ENCODE results near the gene SUPT4H1. TPM values are rescaled to one million over a fixed set of nuclear protein-coding genes. Genes with fewer than 3 reads are reported as not detected.

Gene SUPT4H1
- total and polyA plus RNA-seq, 9 of the 15 experiments (the other 6 are each of a cell fraction or from before 2014, with no cell fraction given), result 62.1 to 320 (median 117) TPM

- TF ChIP-seq NONO (IDR thresholded peaks at IDR 0.05; ENCODE audit: low read depth in 2 of 2, low read length in 1 of 2) (peak in 1 of 2 experiments; percentile 60; a peak in 2 of 4 replicates), CEBPB (tag; IDR thresholded peaks at IDR 0.05) (no peak), NFRKB (IDR thresholded peaks at IDR 0.05; ENCODE audit: low read depth) (peak; percentile 27; the same call in 1 of the 2 replicates), KLF6 (CRISPR knock-in tag; IDR thresholded peaks at IDR 0.05; ENCODE audit: borderline replicate concordance) (no peak), TSC22D4 (tag; IDR thresholded peaks at IDR 0.05) (no peak), ZNF655 (CRISPR knock-in tag; IDR thresholded peaks at IDR 0.05) (peak; percentile 59; the same call in 1 of the 2 replicates), ETV1 (tag; conservative IDR thresholded peaks at IDR 0.05; ENCODE audit: low read depth) (no peak; the same call in 1 of the 2 replicates), TCF7 (IDR thresholded peaks at IDR 0.05; ENCODE audit: borderline replicate concordance) (peak; percentile 82; the same call in 1 of the 2 replicates), CHD4 (IDR thresholded peaks at IDR 0.05; ENCODE audit: insufficient read depth, insufficient replicate concordance, low read depth, low read length, poor library complexity, severe bottlenecking) (no peak), KAT7 (CRISPR knock-in tag; IDR thresholded peaks at IDR 0.05; ENCODE audit: borderline replicate concordance) (no peak; the same call in 1 of the 2 replicates), ARHGAP35 (IDR thresholded peaks at IDR 0.05; ENCODE audit: partially characterized antibody) (peak; percentile 61), HDAC3 (IDR thresholded peaks at IDR 0.05; ENCODE audit: borderline replicate concordance, partially characterized antibody) (no peak), ZBTB49 (CRISPR knock-in tag; IDR thresholded peaks at IDR 0.05; ENCODE audit: borderline replicate concordance) (peak; percentile 69; the same call in 1 of the 2 replicates), ZNF644 (tag; IDR thresholded peaks at IDR 0.05; ENCODE audit: low read depth) (no peak), KLF16 (IDR thresholded peaks at IDR 0.05) (peak; percentile 56; the same call in 1 of the 2 replicates), EWSR1 (IDR thresholded peaks at IDR 0.05; ENCODE audit: borderline replicate concordance, low read depth, partially characterized antibody) (peak; percentile 89), MAZ (CRISPR knock-in tag; conservative IDR thresholded peaks at IDR 0.05 in 1 of 2, IDR thresholded peaks at IDR 0.05 in 1 of 2) (peak; percentile 89 to 92), ZFPM2 (CRISPR knock-in tag; IDR thresholded peaks at IDR 0.05) (peak; percentile 89), RBM39 (optimal IDR thresholded peaks at IDR 0.05; ENCODE audit: low read depth, low read length) (no peak), ZNF518B (CRISPR knock-in tag; IDR thresholded peaks at IDR 0.05) (peak; percentile 74; the same call in 1 of the 2 replicates)
Measured at GRCh38 chr17:58329035-58329809, 22.8 kb downstream of the SUPT4H1 start (continued).
